Hepatocyte (in vitro differentiated cells): ENCODE measurements around the gene ETS2.

Source experiments
- CTCF ChIP-seq: fragments of 200-600 bp; sonication (generic); IDR thresholded peaks from 2 replicates; pipeline ENCODE4 v1.5.1; 2016; ENCODE audit warnings: antibody characterized with exemption, mild to moderate bottlenecking; ENCODE audit not compliant: poor library complexity
- EZH2phosphoT487 ChIP-seq: fragments of 200-600 bp; sonication (generic); IDR thresholded peaks from one replicate; pipeline ENCODE4 v1.6.1; 2018; ENCODE audit warnings: antibody characterized with exemption, mild to moderate bottlenecking, low read depth, moderate library complexity; ENCODE audit not compliant: unreplicated experiment, severe bottlenecking

DNA sequence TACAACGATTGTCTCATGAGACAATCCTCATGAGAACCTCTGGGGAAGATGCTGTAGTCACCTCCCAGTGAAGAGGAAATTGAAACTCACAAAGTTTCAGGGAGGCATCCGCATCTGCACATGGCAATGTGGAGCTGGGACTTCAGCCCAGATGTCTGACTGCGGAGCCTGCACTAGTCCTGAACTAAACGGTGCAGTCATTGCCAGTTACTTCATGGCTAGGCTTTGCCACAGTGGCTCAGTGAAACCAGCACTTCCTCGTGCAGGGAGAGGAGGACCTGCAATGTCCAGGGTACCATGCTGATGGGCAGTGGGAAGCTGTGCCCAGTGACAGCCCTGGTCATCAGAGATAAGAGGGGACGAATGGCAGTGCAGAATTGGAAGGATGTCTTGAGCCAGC lies 40.7 kb upstream of the ETS2 start:
- TF ChIP-seq EZH2phosphoT487 (no peak), CTCF (no peak)
